H1 (cell line): ENCODE data around the gene VSX2. TPM values are rescaled to one million over a fixed set of nuclear protein-coding genes. Genes with fewer than 3 reads are reported as not detected.

ENCODE experiments used
- CTCF ChIA-PET: fragments of 300-600 bp; sonication (Branson Sonifier 250); formaldehyde crosslinking; loops from one replicate; lab custom pipeline; 2021; ENCODE audit not compliant: partially characterized antibody; lab: Charles Lee
- POLR2A ChIA-PET: fragments of 300-600 bp; sonication (Branson Sonifier 250); formaldehyde crosslinking; loops from one replicate; lab custom pipeline; 2021; ENCODE audit warnings: inconsistent platforms; ENCODE audit not compliant: partially characterized antibody; lab: Charles Lee
- DNase-seq, 2 experiments: peaks; one replicate each; pipeline versions ENCODE4 v3.0.0 to v3.0.0-alpha.2; 2010 to 2022; ENCODE audit warnings: low spot score in 2 of 2, low read depth in 1 of 2, mixed read lengths in 1 of 2
- FAIRE-seq: peaks from 2 replicates; lab custom pipeline; 2011; peaks lifted over from hg19 to GRCh38; lab: Jason Lieb, UNC
- H2AFZ ChIP-seq: 2 replicates; pipeline ENCODE4 v1.8.1; 2012; ENCODE audit warnings: low read length, inconsistent platforms
- H2AK5ac ChIP-seq: 2 replicates; pipeline ENCODE4 v1.6.1; 2013; ENCODE audit warnings: low read depth, low read length
- H2BK120ac ChIP-seq: replicated peaks from 2 replicates; pipeline ENCODE3; 2013; ENCODE audit warnings: low read depth, low read length, inconsistent platforms
- H2BK12ac ChIP-seq: 2 replicates; pipeline ENCODE4 v1.6.1; 2013; ENCODE audit warnings: low read depth, low read length
- H2BK15ac ChIP-seq: 2 replicates; pipeline ENCODE4 v1.6.1; 2013; ENCODE audit warnings: low read length
- H2BK20ac ChIP-seq: 2 replicates; pipeline ENCODE4 v1.6.1; 2013; ENCODE audit warnings: low read length
- H2BK5ac ChIP-seq: 2 replicates; pipeline ENCODE4 v1.6.1; 2013; ENCODE audit warnings: low read depth, low read length
- H3K14ac ChIP-seq: 2 replicates; pipeline ENCODE4 v1.6.1; 2013; ENCODE audit warnings: inconsistent platforms; ENCODE audit not compliant: insufficient read length
- H3K18ac ChIP-seq: 2 replicates; pipeline ENCODE4 v1.6.1; 2013; ENCODE audit warnings: low read length; ENCODE audit errors: extremely low read depth
- H3K23ac ChIP-seq: 2 replicates; pipeline ENCODE4 v1.6.1; 2013; ENCODE audit warnings: inconsistent platforms; ENCODE audit not compliant: insufficient read length
- H3K23me2 ChIP-seq: 2 replicates; pipeline ENCODE4 v1.6.1; 2013; ENCODE audit warnings: low read depth, low read length
- H3K27ac ChIP-seq: 2 replicates; pipeline ENCODE4 v1.6.1; 2011; ENCODE audit warnings: low read depth, low read length, inconsistent platforms
- H3K27me3 ChIP-seq, 4 experiments: replicated peaks in 1 of 4; 1 replicate in 1 of 4; 2 replicates in 3 of 4; pipeline versions ENCODE4 v1.6.1 to v1.8.1; 2011 to 2013; ENCODE audit warnings: low read length in 3 of 4, mild to moderate bottlenecking in 3 of 4, inconsistent platforms in 2 of 4, mixed read lengths in 2 of 4, moderate library complexity in 1 of 4; ENCODE audit not compliant: control insufficient read depth in 3 of 4, insufficient read depth in 3 of 4; ENCODE audit errors: extremely low read depth in 1 of 4
- H3K36me3 ChIP-seq, 4 experiments: 2 replicates each; pipeline versions ENCODE4 v1.6.1 to v1.8.1; 2011 to 2013; ENCODE audit warnings: mild to moderate bottlenecking in 4 of 4, low read length in 3 of 4, moderate library complexity in 2 of 4, control low read depth in 1 of 4, inconsistent platforms in 1 of 4; ENCODE audit not compliant: insufficient read depth in 4 of 4, control insufficient read depth in 2 of 4
- H3K4ac ChIP-seq: replicated peaks from 2 replicates; pipeline ENCODE3; 2013; ENCODE audit warnings: low read length, low read depth, mixed read lengths, inconsistent platforms; ENCODE audit not compliant: insufficient read length
- H3K4me1 ChIP-seq, 4 experiments: replicated peaks in 1 of 4; 1 replicate in 1 of 4; 2 replicates in 3 of 4; pipeline versions ENCODE4 v1.6.1 to v1.8.1; 2011 to 2013; ENCODE audit warnings: low read length in 3 of 4, inconsistent platforms in 2 of 4, mixed read lengths in 1 of 4; ENCODE audit not compliant: insufficient read depth in 4 of 4, control insufficient read depth in 3 of 4
- H3K4me2 ChIP-seq, 2 experiments: 2 replicates each; pipeline versions ENCODE4 v1.6.1 to v1.8.1; 2011 to 2013; ENCODE audit warnings: low read depth in 2 of 2, low read length in 2 of 2, control low read depth in 1 of 2, inconsistent platforms in 1 of 2, mild to moderate bottlenecking in 1 of 2; ENCODE audit not compliant: insufficient read depth in 1 of 2
- H3K4me3 ChIP-seq, 4 experiments: fragments of 200-600, 300-600 bp in 1 of 4; sonication (generic), shearing (Covaris generic), sonication (Bioruptor Twin) in 1 of 4; 2 replicates each; pipeline versions ENCODE4 v1.5.1 to v1.8.1; 2011 to 2016; ENCODE audit warnings: low read length in 4 of 4, low read depth in 3 of 4, control low read depth in 2 of 4, inconsistent platforms in 2 of 4, mild to moderate bottlenecking in 2 of 4, mixed read lengths in 1 of 4, moderate library complexity in 1 of 4; ENCODE audit not compliant: insufficient read depth in 2 of 4; ENCODE audit errors: extremely low read depth in 1 of 4
- H3K56ac ChIP-seq: replicated peaks from 2 replicates; pipeline ENCODE3; 2013; ENCODE audit warnings: low read depth, mild to moderate bottlenecking, mixed read lengths, low read length, inconsistent platforms; ENCODE audit not compliant: insufficient read length
- H3K79me1 ChIP-seq: 2 replicates; pipeline ENCODE4 v1.6.1; 2013; ENCODE audit warnings: low read depth, low read length, control low read depth
- H3K79me2 ChIP-seq, 2 experiments: 2 replicates each; pipeline versions ENCODE4 v1.6.1 to v1.8.1; 2012 to 2013; ENCODE audit warnings: low read length in 2 of 2, mild to moderate bottlenecking in 2 of 2, inconsistent platforms in 1 of 2; ENCODE audit not compliant: insufficient read depth in 2 of 2, control insufficient read depth in 1 of 2
- H3K9ac ChIP-seq, 4 experiments: replicated peaks in 1 of 4; 1 replicate in 1 of 4; 2 replicates in 3 of 4; pipeline versions ENCODE4 v1.6.1 to v1.8.1; 2011 to 2013; ENCODE audit warnings: low read depth in 3 of 4, low read length in 3 of 4, control low read depth in 2 of 4, mild to moderate bottlenecking in 2 of 4, moderate library complexity in 2 of 4, inconsistent platforms in 1 of 4; ENCODE audit errors: extremely low read depth in 1 of 4
- H3K9me3 ChIP-seq, 2 experiments: 2 replicates each; pipeline versions ENCODE4 v1.6.1 to v1.8.1; 2012 to 2013; ENCODE audit warnings: mild to moderate bottlenecking in 2 of 2, moderate library complexity in 2 of 2, control low read depth in 1 of 2, inconsistent platforms in 1 of 2, low read depth in 1 of 2, low read length in 1 of 2, mixed read lengths in 1 of 2; ENCODE audit not compliant: insufficient read depth in 2 of 2
- H4K20me1 ChIP-seq, 2 experiments: replicated peaks in 1 of 2; 2 replicates each; pipeline versions ENCODE3 to v1.8.1; 2011 to 2013; ENCODE audit warnings: inconsistent platforms in 2 of 2, low read length in 2 of 2, mild to moderate bottlenecking in 1 of 2; ENCODE audit not compliant: insufficient read depth in 2 of 2, control insufficient read depth in 1 of 2
- H4K5ac ChIP-seq: 2 replicates; pipeline ENCODE4 v1.6.1; 2013; ENCODE audit warnings: low read length, low read depth, mixed read lengths, inconsistent platforms; ENCODE audit not compliant: insufficient read length
- H4K8ac ChIP-seq: 2 replicates; pipeline ENCODE4 v1.8.0; 2013; ENCODE audit warnings: mild to moderate bottlenecking, moderate library complexity, low read length, inconsistent platforms; ENCODE audit not compliant: insufficient read depth; ENCODE audit errors: extremely low read depth
- H4K91ac ChIP-seq: replicated peaks from 2 replicates; pipeline ENCODE3; 2013; ENCODE audit warnings: low read length, mixed read lengths, inconsistent platforms; ENCODE audit not compliant: insufficient read length
- FOSL1 ChIP-seq: IDR thresholded peaks from 2 replicates; pipeline ENCODE4 v1.6.1; 2011; ENCODE audit warnings: mild to moderate bottlenecking, low read depth, low read length, moderate library complexity; ENCODE audit not compliant: insufficient read depth
- KDM4A ChIP-seq: IDR thresholded peaks from one replicate; pipeline ENCODE4 v1.7.1; 2012; ENCODE audit warnings: low read depth, mild to moderate bottlenecking, moderate library complexity, low read length, inconsistent platforms; ENCODE audit not compliant: severe bottlenecking
- POU5F1 ChIP-seq: IDR thresholded peaks from 2 replicates; pipeline ENCODE4 v1.6.1; 2011; ENCODE audit warnings: low read depth, mild to moderate bottlenecking, low read length, moderate library complexity
- RFX5 ChIP-seq: IDR thresholded peaks from 2 replicates; pipeline ENCODE4 v1.6.1; 2011; ENCODE audit warnings: low read depth, low read length, improper control_type of control experiment, borderline replicate concordance
- SIN3A ChIP-seq, 2 experiments: IDR thresholded peaks in 1 of 2; conservative IDR thresholded peaks in 1 of 2; 2 replicates each; pipeline ENCODE4 v1.6.1; 2011 to 2012; ENCODE audit warnings: low read length in 2 of 2, improper control_type of control experiment in 1 of 2, low read depth in 1 of 2, mild to moderate bottlenecking in 1 of 2
- SIX5 ChIP-seq: IDR thresholded peaks from 2 replicates; pipeline ENCODE4 v1.6.1; 2011; ENCODE audit warnings: mild to moderate bottlenecking, low read depth, low read length
- TAF7 ChIP-seq: optimal IDR thresholded peaks from 2 replicates; pipeline ENCODE3; 2011; ENCODE audit warnings: low read depth, mild to moderate bottlenecking, inconsistent platforms, low read length, moderate library complexity, borderline replicate concordance
- WGBS, 2 experiments: shearing (Covaris generic) in 1 of 2; methylation state at CpG; one replicate each; pipeline versions ENCODE4 v1.1.6 to v1.1.7; 2013 to 2015; ENCODE audit warnings: low lambda C conversion rate in 2 of 2, mixed read lengths in 2 of 2, inconsistent platforms in 1 of 2, low coverage in 1 of 2, missing lambda C conversion rate in 1 of 2; ENCODE audit not compliant: insufficient replicate concordance in 2 of 2, insufficient coverage in 1 of 2, insufficient read length in 1 of 2; ENCODE audit errors: extremely low coverage in 1 of 2, missing lambda C conversion rate in 1 of 2; 5-methylcytosine and 5-hydroxymethylcytosine counted together
- polyA plus RNA-seq, 7 experiments: library from polyadenylated mRNA; depleted of rRNA in 3 of 7; stranded (reverse) in 5 of 7; unstranded in 2 of 7; fragments of >200 nt in 5 of 7; fragments of 200-250 nt in 2 of 7; gene quantifications; 1 replicate in 5 of 7; 2 replicates in 1 of 7; 4 replicates in 1 of 7; pipeline versions ENCODE4 v1.2.1 to v1.2.3, GENCODE V29; 2011 to 2013; ENCODE audit warnings: missing spikeins in 2 of 7, mixed read lengths in 2 of 7
- total RNA-seq: library from RNA; stranded (reverse); fragmentation: NEBNext Ultra II Directional; extraction: Animal tissue kit (Norgen Biotek cat#: 25700); gene quantifications from 2 replicates; pipeline ENCODE4 v1.2.1, GENCODE V29; 2021

The VSX2 gene
- total and polyA plus RNA-seq, 2 of the 8 experiments (the other 6 are each of a cell fraction or from before 2014, with no cell fraction given) = 0.08 to 0.22 TPM

- H4K20me1 ChIP-seq = no peaks in the 10 kb centered on the region
- ChIA-PET POLR2A (interaction anchor here (0.7 to 1.1 kb wide), 2 partner anchors 9 to 15 kb away, joined by 3 read pairs; no protein-coding TSS in a partner anchor), CTCF (interaction anchor here (0.7 to 9.9 kb wide), 5 partner anchors 18 to 145 kb away, joined by 3 to 122 read pairs (median 4); partner anchors contain the start of gene VSX2)
- H3K23ac ChIP-seq = no peak overlapping the region
- no peak overlapping the region for H2BK12ac ChIP-seq
- H3K27ac ChIP-seq = no peak overlapping the region
- H2BK5ac ChIP-seq = no peak overlapping the region
- no peak overlapping the region for H4K91ac ChIP-seq
- H3K56ac ChIP-seq = no peak overlapping the region
- peaks cover 8% of the 10 kb centered on the region; the same call in 1 of the 2 replicates for H3K23me2 ChIP-seq
- FAIRE-seq (no peak), DNase-seq (no peak)
- no peak overlapping the region for H3K4ac ChIP-seq
- H3K79me2 ChIP-seq = no peaks in the 10 kb centered on the region
- no peaks in the 10 kb centered on the region; a peak in 1 of 7 replicates for H3K4me1 ChIP-seq
- H3K27me3 ChIP-seq = peaks cover 3 to 18% (median 17%) of the 10 kb centered on the region in 4 experiments
- no peak overlapping the region for H2AFZ ChIP-seq
- H3K36me3 ChIP-seq = no peaks in the 10 kb centered on the region
- H2BK15ac ChIP-seq = no peak overlapping the region
- H3K9ac ChIP-seq = no peak overlapping the region
- no peaks in the 10 kb centered on the region for H3K79me1 ChIP-seq
- H2AK5ac ChIP-seq = no peak overlapping the region
- H3K4me3 ChIP-seq = no peak overlapping the region
- no peak overlapping the region for H3K14ac ChIP-seq
- H2BK20ac ChIP-seq = no peak overlapping the region
- H2BK120ac ChIP-seq = no peak overlapping the region
- no peak overlapping the region for H3K18ac ChIP-seq
- 91% methylated on average over 29 of the region's 29 CpGs; no CpG with 5 or more reads in 1 of the 2 experiments for WGBS, 2 experiments
- H4K8ac ChIP-seq = no peak overlapping the region
- no peak overlapping the region for H4K5ac ChIP-seq
- no peak overlapping the region for H3K4me2 ChIP-seq
- no peaks in the 10 kb centered on the region for H3K9me3 ChIP-seq
- TF ChIP-seq SIN3A (conservative IDR thresholded peaks at IDR 0.05 in 1 of 2, IDR thresholded peaks at IDR 0.05 in 1 of 2; ENCODE audit: low read depth in 1 of 2, low read length in 2 of 2) (no peak), POU5F1 (no peak), FOSL1 (no peak), TAF7 (no peak), KDM4A (no peak), SIX5 (no peak), RFX5 (no peak)
Measured at GRCh38 chr14:74260525-74261233, 21.4 kb downstream of the VSX2 start.
